Uterus (tissue), 2 donors: Measurements from ENCODE around the gene ACSS1.

Experiments used
- POLR2A ChIP-seq, 2 donors: fragments of 450-650 bp; IDR thresholded peaks; one replicate each; pipeline ENCODE4 v1.6.1; 2016; ENCODE audit warnings: antibody characterized with exemption in 2 of 2, mild to moderate bottlenecking in 1 of 2, moderate library complexity in 1 of 2
- TF ChIP-seq, protein P1 (sequence below), 4 experiments: fragments of 200-600 bp in 2 of 4; fragments of 450-650 bp in 2 of 4; sonication (generic) in 2 of 4; IDR thresholded peaks; one replicate each; pipeline ENCODE4 v1.5.1; 2016 to 2019; ENCODE audit warnings: antibody characterized with exemption in 4 of 4, mild to moderate bottlenecking in 2 of 4, moderate library complexity in 1 of 4

DNA sequence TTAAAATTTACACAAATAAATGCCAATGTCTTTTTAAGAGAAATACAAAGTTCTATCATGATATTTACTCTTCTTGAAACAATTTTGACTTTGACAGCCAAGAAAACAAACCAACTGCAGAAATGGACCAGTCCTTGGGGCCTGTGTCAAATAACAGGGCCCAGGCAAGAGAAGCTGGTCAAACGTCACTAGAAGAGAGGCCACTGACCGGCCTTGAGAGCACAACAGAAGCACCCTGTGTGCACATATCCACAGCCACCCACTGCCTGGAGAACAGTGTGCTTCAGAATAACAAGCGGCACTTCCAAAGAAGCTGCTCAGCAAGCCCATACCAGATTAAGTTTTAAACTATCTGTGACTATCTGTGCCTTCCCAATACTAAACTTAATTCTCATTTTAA lies 80.1 kb downstream of the ACSS1 start:
- TF ChIP-seq, protein P1, sequence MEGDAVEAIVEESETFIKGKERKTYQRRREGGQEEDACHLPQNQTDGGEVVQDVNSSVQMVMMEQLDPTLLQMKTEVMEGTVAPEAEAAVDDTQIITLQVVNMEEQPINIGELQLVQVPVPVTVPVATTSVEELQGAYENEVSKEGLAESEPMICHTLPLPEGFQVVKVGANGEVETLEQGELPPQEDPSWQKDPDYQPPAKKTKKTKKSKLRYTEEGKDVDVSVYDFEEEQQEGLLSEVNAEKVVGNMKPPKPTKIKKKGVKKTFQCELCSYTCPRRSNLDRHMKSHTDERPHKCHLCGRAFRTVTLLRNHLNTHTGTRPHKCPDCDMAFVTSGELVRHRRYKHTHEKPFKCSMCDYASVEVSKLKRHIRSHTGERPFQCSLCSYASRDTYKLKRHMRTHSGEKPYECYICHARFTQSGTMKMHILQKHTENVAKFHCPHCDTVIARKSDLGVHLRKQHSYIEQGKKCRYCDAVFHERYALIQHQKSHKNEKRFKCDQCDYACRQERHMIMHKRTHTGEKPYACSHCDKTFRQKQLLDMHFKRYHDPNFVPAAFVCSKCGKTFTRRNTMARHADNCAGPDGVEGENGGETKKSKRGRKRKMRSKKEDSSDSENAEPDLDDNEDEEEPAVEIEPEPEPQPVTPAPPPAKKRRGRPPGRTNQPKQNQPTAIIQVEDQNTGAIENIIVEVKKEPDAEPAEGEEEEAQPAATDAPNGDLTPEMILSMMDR (IDR thresholded peaks at IDR 0.05) = no peak
- no peak for TF ChIP-seq POLR2A (IDR thresholded peaks at IDR 0.05)
